Neutrophil (primary cell): ENCODE results near the gene YTHDF2.
"Not testable (repeated sequence)": the region's sequence is repeated elsewhere in the genome, so short reads cannot be mapped to it uniquely, and the experiment has no call there.

Experiments
- H3K27ac ChIP-seq: fragments of 200-600 bp; sonication (generic); 2 replicates; pipeline ENCODE4 v1.5.1; 2016; ENCODE audit warnings: mild to moderate bottlenecking, moderate library complexity
- H3K27me3 ChIP-seq: fragments of 200-600 bp; sonication (generic); 2 replicates; pipeline ENCODE4 v1.6.0; 2016; ENCODE audit warnings: mild to moderate bottlenecking
- H3K36me3 ChIP-seq: fragments of 200-600 bp; sonication (generic); 2 replicates; pipeline ENCODE4 v1.5.1; 2017
- H3K4me1 ChIP-seq, 2 experiments: fragments of 200-600 bp in 1 of 2; sonication (generic) in 1 of 2; 1 replicate in 1 of 2; 2 replicates in 1 of 2; pipeline versions ENCODE4 v1.5.1 to v1.6.1; 2013 to 2016; ENCODE audit warnings: low read depth in 1 of 2, low read length in 1 of 2, mild to moderate bottlenecking in 1 of 2, moderate library complexity in 1 of 2; ENCODE audit not compliant: control insufficient read depth in 1 of 2, insufficient read depth in 1 of 2
- H3K4me3 ChIP-seq, 2 experiments: fragments of 200-600 bp in 1 of 2; sonication (generic) in 1 of 2; 1 replicate in 1 of 2; 2 replicates in 1 of 2; pipeline ENCODE4 v1.5.1; 2013 to 2016; ENCODE audit warnings: low read depth in 1 of 2, low read length in 1 of 2, mild to moderate bottlenecking in 1 of 2, moderate library complexity in 1 of 2
- H3K9me3 ChIP-seq: fragments of 200-600 bp; sonication (generic); 2 replicates; pipeline ENCODE4 v1.5.1; 2016
- TF ChIP-seq, protein P1 (sequence below): fragments of 200-600 bp; sonication (generic); IDR thresholded peaks from 2 replicates; pipeline ENCODE4 v1.5.1; 2016; ENCODE audit warnings: antibody characterized with exemption

YTHDF2 gene

DNA sequence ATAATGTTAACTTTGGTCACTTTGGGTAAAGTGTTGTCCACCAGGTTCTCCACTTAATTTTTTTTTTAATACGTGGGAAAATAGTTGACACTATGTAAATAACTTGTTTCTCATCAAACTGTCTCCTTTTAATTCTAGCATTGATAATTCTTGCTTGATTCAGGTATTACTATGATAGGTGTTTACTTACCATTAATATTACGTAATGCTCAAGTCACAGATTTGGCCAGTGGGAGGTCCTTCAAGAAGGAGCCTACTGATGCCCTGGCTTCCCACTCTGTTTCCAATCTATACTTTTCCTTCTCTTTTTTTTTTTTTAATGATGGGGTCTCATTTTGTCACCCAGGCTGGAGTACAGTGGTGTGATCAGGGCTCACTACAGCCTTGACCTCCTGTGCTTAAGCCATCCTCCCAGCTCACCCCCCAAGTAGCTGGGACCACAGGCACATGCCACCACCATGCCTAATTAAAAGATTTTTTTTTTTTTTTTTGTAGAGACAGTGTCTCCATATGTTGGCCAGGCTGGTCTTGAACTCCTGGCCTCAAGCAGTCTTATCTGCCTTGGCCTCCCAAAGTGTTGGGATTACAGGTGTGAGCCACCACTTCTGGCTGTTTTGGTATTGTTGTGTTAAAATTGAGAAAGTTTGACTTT is 29.9 kb downstream of the YTHDF2 start:
- Histone ChIP-seq H3K27ac (no peak overlapping the region), H3K4me3 (no peak overlapping the region)

DNA sequence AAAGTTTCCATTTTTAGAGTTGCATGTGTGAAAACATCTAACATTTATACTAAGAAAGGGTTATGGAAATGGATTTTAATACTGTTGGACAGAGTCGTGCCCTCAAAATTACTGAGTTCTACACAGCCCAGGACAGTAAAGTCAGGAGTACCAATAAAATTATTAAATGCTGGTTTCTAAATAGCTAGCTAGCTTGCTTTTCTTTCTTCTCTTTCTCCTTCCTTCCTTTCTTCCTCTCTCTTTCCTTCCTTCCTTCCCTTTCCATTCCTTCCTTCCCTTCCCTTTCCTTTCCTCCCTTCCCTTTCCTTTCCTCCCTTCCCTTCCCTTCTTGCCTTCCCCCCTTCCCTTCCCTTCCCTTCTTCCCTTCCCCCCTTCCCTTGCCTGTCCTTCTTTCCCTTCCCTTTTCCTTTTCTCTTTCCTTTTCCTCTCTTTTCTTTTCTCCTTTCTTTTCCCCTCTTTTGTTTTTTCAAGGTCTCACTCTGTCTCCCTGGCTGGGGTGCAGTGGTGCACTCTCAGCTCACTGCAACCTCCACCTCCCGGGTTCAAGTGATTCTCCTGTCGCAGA is 33.9 kb downstream of the YTHDF2 start:
- Histone ChIP-seq H3K9me3 (no peaks in the 10 kb centered on the region), H3K27ac (no peak overlapping the region), H3K4me3 (no peak overlapping the region), H3K36me3 (peaks cover 8% of the 10 kb centered on the region), H3K27me3 (no peaks in the 10 kb centered on the region), H3K4me1 (peaks cover 10 to 12% of the 10 kb centered on the region in 2 experiments)
- TF ChIP-seq, protein P1, sequence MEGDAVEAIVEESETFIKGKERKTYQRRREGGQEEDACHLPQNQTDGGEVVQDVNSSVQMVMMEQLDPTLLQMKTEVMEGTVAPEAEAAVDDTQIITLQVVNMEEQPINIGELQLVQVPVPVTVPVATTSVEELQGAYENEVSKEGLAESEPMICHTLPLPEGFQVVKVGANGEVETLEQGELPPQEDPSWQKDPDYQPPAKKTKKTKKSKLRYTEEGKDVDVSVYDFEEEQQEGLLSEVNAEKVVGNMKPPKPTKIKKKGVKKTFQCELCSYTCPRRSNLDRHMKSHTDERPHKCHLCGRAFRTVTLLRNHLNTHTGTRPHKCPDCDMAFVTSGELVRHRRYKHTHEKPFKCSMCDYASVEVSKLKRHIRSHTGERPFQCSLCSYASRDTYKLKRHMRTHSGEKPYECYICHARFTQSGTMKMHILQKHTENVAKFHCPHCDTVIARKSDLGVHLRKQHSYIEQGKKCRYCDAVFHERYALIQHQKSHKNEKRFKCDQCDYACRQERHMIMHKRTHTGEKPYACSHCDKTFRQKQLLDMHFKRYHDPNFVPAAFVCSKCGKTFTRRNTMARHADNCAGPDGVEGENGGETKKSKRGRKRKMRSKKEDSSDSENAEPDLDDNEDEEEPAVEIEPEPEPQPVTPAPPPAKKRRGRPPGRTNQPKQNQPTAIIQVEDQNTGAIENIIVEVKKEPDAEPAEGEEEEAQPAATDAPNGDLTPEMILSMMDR: no peak

More for the DNA sequence above, 29.9 kb downstream of the YTHDF2 start:
- no peaks in the 10 kb centered on the region for H3K4me1 ChIP-seq
- H3K9me3 ChIP-seq: no peaks in the 10 kb centered on the region
- no peaks in the 10 kb centered on the region for H3K27me3 ChIP-seq
- H3K36me3 ChIP-seq: peaks cover 17% of the 10 kb centered on the region
- TF ChIP-seq, protein P1: no peak

DNA sequence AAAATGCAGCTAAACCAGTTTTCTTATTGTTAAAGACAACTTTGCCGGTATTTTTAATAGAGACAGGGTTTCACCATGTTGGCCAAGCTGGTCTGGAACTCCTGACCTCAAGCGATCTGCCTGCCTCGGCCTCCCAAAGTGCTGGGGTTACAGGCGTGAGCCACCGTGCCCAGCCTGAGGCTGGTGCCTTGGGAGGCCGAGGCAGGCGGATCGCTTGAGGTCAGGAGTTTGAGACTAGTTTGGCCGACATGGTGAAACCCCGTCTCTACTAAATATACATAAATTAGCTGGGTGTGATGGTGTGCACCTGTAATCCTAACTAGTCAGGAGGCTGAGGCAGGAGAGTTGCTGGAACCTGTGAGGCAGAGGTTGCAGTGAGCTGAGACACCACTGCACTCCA is 35.2 kb downstream of the YTHDF2 start:
- not testable (repeated sequence) for H3K27ac ChIP-seq, H3K9me3 ChIP-seq, H3K27me3 ChIP-seq, H3K4me3 ChIP-seq, H3K36me3 ChIP-seq
- peaks cover 10 to 15% of the 10 kb centered on the region in 2 experiments for H3K4me1 ChIP-seq

DNA sequence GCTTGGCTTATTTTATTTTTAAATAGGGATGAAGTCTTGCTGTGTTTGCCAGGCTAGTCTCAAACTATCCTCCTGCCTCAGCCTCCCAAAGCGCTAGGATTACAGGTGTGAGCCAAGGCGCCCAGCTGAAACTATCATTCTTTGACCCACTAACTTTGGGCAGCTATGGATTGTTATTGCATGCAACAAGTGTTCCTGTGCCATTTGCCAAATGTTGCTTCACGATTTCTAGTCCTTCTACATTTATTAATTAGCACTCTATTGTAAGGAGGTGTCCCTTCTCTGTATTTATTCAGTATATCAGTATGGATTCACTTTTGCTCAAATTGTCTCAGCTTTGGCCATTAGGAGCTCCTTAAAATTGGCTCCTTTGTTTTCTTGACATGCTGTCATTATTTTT is 36.4 kb downstream of the YTHDF2 start:
- H3K27me3 ChIP-seq: no peaks in the 10 kb centered on the region
- H3K4me1 ChIP-seq: peaks cover 10 to 15% of the 10 kb centered on the region in 2 experiments
- no peak overlapping the region for H3K4me3 ChIP-seq
- H3K27ac ChIP-seq: no peak overlapping the region
- TF ChIP-seq, protein P1: no peak
- no peaks in the 10 kb centered on the region for H3K9me3 ChIP-seq
- H3K36me3 ChIP-seq: peaks cover 7% of the 10 kb centered on the region

DNA sequence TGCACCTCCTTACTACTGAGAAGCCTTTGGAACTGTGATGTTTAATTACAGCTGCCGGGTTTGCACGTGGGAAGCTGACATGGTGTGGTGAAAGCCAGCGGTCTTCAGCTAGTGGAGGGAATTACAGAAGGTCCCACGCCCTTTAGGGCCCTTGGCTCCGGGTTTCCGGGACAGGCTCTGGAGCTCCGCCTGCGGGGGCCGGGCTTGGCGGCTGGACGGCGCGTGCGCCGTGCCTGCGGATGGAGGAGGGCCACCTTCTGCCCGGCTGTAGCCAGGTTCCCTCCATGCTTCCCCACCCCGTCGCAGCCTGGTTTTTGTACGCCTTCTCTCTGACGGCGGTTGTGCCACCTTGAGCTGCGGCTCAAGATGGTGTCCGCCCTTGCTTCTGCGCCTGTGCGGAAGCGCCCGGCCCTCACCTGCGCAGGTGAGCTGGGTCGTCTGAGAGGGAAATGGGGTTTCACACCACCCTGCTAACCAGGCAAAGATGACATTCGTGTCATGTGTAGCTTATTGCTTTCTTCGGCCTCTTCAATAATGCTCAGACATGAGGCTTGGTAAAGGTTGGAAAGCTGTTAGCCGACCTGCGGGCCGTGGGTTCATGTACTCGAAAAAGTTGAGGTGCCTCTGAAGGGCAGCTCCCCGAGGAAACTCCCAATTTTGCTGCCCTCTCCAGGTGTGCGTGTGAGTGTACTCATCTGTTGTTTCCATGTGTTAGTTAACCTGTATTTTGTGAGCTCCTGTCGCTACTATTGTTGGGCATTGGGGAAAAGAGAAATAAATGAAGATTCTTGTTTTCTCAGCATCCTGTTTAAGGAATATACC is 38.6 kb downstream of the YTHDF2 start:
- H3K27me3 ChIP-seq: no peaks in the 10 kb centered on the region
- H3K9me3 ChIP-seq: no peaks in the 10 kb centered on the region
- H3K27ac ChIP-seq: peak overlapping the region; percentile 79
- peak overlapping the region; percentile 67 to 77 for H3K4me3 ChIP-seq
- H3K36me3 ChIP-seq: no peaks in the 10 kb centered on the region
- TF ChIP-seq, protein P1: peak; percentile 20
- peaks cover 26 to 32% of the 10 kb centered on the region in 2 experiments for H3K4me1 ChIP-seq

DNA sequence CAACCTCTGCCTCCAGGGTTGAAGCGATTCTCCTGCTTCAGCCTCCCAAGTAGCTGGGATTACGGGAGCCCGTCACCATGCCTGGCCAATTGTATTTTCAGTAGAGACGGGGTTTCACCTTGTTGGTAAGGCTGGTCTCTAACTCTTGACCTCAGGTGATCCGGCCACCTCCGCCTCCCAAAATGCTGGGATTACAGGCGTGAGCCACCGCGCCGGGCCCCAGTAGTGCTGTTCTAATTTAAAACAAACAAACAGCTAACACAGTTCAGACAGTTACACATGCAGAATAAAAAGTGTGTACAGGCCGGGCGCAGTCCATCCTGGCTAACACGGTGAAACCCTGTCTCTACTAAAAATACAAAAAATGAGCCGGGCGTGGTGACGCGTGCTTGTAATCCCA is 39.6 kb downstream of the YTHDF2 start:
- H3K4me3 ChIP-seq: no peak overlapping the region
- H3K9me3 ChIP-seq: no peaks in the 10 kb centered on the region
- no peaks in the 10 kb centered on the region for H3K27me3 ChIP-seq
- TF ChIP-seq, protein P1: no peak
- peaks cover 33 to 38% of the 10 kb centered on the region in 2 experiments for H3K4me1 ChIP-seq
- no peak overlapping the region for H3K27ac ChIP-seq
- no peaks in the 10 kb centered on the region for H3K36me3 ChIP-seq
